Measurements from ENCODE around the gene CARD19.
"Not testable (repeated sequence)": the region's sequence is repeated elsewhere in the genome, so short reads cannot be mapped to it uniquely, and the experiment has no call there.

CARD19 gene

GRCh38 chr9:93134015-93134739, 38.2 kb downstream of the CARD19 start, which contains the start of gene NINJ1:
NINJ1 (minus strand) TSS chr9:93134251; CDS start chr9:93134217, 34 bp downstream.
- DNase-seq (ENCODE audit: low read depth): peak; percentile 89

GRCh38 chr9:93134740-93135444, 38.9 kb downstream of the CARD19 start:
- no peak for DNase-seq (ENCODE audit: low read depth)

DNA sequence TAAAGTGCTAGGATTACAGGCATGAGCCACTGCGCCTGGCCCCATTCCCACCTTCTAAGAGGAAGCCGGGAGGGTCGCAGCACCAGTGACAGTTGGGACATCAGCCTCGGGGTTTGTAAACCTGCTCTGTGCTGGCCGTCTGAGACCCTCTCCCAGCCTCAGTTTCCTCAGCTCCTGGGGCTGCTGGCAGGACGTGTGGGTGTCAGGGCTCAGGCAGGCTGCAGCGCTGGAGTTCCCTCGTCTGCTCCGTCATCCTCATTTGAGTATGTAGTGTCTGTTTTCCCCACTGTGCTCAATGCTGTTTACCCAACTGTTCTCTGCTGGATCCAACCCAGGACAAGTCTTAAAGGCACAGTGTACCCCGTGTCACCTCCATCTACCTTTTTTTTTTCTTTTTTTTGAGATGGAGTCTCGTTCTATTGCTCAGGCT, 40.0 kb downstream of the CARD19 start:
- DNase-seq (ENCODE audit: low read depth): peak; percentile 83

- no peak for DNase-seq (ENCODE audit: low read depth)
These were observed 41.3 kb downstream of the CARD19 start for GRCh38 chr9:93137362-93137761.

DNA sequence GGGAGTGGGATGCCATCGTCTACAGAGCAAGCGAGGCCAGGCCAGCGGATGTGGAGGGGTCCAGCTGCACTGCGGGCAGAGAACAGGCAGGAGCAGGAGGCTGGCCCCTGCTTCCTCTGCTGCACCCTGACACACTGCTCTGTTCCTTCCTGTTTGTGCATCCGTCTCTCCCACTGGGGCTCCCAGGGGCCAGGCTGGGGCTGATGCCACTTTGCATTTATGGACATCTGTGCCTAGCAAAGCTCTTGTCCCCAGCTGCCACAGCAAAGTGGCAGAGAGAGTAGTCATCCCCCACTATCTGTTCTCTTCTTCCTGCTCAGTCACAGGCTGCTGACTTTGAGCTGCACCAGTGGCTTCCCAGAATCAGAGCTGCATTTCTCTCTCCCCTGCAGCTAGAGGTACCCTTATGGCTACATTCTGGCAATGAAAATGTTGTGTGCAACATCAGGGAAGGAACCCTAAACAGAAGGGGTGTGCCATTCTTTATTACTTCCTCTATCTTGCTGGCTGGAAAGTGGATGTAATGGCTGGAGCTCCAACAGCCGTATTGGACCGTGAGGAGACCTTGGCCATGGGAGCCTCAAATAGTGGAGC, 42.3 kb downstream of the CARD19 start:
- no peak for DNase-seq (ENCODE audit: low read depth)

GRCh38 chr9:93139365-93140182, 43.6 kb downstream of the CARD19 start:
- no peak for DNase-seq (ENCODE audit: low read depth)

DNA sequence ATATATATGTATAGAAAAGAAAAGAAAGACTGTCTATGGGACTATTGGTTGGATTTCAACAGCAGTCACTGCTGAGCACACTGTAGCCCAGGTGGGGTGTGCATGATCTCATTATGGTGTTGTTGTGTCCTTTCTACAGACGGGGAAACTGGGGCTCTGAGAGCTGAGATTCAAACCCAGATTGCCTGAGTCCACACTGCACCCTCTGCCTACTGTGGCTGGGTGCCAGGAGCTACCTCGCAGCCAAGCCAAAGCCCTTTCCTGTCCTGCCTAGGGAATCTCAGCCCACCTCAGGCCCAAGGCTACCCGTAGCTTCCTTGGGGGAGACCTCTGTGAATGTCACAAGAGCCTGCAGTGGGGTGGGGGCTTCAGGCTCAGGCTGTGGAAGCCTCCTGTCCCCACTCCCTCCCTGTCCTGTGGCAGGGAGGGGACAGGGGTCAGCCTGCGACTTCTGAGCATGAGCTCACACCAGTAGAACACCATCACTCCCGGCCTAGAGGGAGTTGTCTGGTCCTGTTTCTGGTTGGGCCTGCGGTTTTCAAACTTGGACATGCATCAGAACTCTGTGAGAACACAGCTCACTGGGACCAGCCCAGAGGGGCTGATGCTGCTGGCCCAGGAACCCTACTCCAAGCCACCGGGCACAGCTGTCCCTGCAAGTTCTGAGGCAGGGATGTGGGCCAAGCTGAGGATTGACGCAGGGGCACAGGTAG, 45.9 kb downstream of the CARD19 start:
- no peak for DNase-seq (ENCODE audit: low read depth)

- DNase-seq (ENCODE audit: low read depth): no peak
These were observed 48.0 kb downstream of the CARD19 start for GRCh38 chr9:93143830-93144530.

DNA sequence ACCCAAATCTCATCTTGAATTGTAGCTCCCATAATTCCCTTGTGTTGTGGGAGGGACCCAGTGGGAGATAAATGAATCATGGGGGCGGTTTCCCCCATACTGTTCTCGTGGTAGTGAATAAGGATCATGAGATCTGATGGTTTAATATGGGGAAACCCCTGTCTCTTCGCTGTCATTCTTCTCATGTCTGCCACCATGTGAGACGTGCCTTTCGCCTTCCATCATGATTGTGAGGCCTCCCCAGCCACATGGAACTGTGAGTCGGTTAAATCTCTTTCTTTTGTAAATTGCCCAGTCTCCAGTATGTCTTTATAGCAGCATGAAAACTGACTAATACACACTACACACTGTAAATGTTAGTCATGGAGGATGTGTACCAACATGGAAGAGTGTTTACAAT, 50.7 kb downstream of the CARD19 start:
- not testable (repeated sequence) for DNase-seq (ENCODE audit: low read depth)

- DNase-seq (ENCODE audit: low read depth): no peak
These were observed 51.6 kb downstream of the CARD19 start for GRCh38 chr9:93147632-93148031.

GRCh38 chr9:93148721-93149120, 52.7 kb downstream of the CARD19 start:
- DNase-seq (ENCODE audit: low read depth): no peak

- peak; percentile 56 for DNase-seq (ENCODE audit: low read depth)
These were observed 53.3 kb downstream of the CARD19 start for GRCh38 chr9:93149361-93149760.

DNA sequence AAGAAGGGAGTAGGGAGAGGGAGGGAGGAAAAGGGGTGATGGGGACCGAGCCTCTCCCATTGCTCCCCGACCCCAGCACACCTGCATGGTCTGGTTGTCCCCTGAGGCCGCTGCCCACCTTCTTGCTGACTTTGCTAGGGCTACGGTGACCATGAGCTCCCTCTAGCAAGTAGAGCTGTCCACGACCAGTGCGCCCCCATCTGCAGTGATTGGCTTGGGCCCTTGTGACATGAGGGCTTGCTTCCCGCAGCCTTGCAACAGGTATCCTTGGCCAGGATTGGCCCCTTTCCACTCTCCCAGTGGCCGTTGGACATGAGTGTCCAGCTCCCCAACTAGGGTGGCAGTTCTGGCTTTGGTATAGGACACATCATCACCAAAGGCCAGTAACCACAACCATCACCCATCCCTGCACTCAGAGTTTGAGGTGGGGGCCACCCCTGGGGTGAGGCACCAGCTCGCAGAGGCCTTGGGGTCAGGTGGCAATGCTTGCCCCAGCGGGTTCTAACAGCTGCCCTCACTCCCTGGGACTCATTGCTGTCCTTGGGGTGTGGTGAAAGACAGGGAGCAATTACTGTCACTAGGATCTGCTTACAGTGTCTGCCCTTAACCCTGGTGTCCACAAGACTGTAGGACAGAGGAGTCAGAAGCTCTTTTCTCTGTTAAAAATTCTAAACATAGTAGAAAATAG, 55.2 kb downstream of the CARD19 start:
- no peak for DNase-seq (ENCODE audit: low read depth)

- DNase-seq (ENCODE audit: low read depth): no peak
These were observed 58.4 kb downstream of the CARD19 start for GRCh38 chr9:93154293-93154903.

DNA sequence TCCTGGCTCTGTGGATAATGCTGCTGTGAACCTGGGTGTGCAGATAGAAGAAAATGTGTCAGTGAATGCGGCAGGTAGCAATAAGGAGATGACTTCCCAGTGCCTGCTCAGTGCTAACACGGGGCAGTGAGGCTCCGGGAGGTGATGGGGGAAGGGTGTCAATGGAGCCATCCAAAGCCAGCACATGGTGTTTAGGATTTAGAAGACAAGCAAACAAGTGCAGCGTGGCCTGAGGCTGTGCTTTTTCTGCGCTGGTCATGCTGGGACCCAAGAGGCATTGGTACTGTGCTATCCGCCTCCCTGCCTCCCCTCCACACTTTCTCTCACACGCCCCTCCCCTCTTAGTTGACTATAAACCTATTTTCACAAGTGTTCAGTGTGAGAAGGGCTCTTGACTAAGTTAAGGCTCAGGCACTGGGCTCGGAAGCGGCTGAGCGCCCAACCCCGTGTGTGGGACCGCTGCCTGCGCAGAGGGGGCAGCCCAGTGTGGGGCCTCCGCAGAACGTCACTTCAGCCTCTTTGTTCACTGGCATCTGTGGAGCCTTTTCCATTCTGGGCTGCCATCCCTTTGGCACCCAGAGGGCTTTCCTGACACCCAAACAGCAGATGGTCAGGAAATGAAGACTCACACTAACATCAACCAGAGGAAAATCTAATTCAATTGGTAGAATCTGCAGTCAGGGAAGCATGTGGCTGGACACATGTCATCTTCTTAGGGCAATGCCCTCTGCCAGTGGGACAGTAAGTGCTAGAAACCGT, 59.9 kb downstream of the CARD19 start:
- DNase-seq (ENCODE audit: low read depth): no peak

DNA sequence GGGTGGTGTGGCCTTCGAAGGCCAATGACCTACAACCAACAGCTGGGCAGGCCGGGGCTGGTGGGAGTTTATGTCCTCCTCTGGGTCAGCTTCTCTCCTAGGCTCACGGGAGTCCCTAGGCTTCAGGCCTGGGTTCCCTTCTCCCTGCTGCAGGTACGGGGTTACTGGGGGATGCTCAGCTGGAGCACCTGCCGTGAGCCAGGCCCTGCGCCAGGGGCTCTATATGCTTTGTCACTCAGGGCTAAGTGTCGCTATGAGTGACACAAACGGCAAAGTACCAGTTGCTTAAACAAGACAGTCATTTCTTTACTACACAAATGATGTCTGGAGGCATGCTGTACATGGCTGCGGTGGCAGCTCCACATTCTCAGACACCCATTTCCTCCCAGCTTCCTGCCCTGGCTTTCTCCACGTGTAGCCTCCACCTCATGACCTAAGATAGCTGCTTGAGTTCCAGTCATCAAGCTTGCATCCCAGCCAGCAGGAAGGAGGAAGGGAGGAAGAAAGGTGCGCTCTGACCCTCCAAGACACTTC, 60.5 kb downstream of the CARD19 start:
- no peak for DNase-seq (ENCODE audit: low read depth)

DNA sequence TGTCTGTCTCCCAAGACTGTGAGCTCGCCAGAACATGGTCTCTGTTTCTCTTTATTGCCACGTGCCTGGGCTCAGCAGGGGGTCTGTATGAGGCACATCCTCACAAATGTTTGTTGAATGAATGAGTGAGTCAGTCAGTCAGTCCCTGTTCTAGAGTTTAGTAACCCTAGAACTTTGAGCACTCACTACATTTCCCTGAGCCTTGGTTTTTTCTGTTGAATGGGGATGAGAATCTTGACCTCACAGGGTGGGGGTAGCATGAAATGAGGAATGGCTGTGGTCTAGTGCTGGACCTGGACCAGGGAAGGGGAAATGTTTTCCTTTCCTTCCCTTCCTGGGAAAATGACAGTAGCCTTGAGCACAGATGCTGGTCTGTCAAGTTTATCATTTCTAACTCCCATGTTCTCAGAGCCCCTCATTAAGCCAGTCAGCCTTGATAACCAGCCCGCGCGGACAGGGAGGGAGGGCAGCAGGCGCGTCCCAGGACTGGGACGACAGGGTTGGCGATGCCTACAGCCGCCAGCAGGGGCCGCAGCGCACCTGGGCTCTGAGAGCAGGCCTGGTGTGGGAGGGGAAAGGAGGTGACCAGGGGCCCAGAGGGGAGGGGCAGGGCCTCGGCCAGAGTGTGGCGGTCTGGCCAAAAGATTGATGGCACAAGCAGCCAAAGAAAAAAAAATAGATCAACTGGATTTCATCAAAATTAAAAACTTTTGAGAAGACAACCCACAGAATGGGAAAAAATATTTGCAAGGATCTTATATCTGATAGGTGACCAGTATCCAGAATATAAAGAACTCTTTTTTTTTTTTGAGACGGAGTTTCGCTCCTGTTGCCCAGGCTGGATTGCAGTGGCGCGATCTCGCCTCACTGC, 63.8 kb downstream of the CARD19 start:
- DNase-seq (ENCODE audit: low read depth): peak; percentile 91

Measured in iris pigment epithelial cell (primary cell).